HepG2 (cell line): ENCODE data around the gene TSC22D2. TPM values are rescaled to one million over a fixed set of nuclear protein-coding genes. Genes with fewer than 3 reads are reported as not detected.

Experiments
- ATAD3A ChIP-seq: sonication (generic); formaldehyde crosslinking; IDR thresholded peaks from 2 replicates; pipeline ENCODE4 v1.4.0; 2020; ENCODE audit warnings: missing genetic modification reagents
- GABPA ChIP-seq, 2 experiments: IDR thresholded peaks; 2 replicates each; pipeline ENCODE4 v1.6.1; 2011 to 2016; ENCODE audit warnings: low read depth in 2 of 2, low read length in 1 of 2, missing biosample characterization in 1 of 2, missing genetic modification characterization in 1 of 2
- HOXA9 ChIP-seq: sonication (generic); formaldehyde crosslinking; IDR thresholded peaks from 2 replicates; pipeline ENCODE4 v1.8.1; 2022; ENCODE audit warnings: missing genetic modification reagents, mild to moderate bottlenecking, moderate library complexity, borderline replicate concordance
- KDM2A ChIP-seq: sonication (generic); formaldehyde crosslinking; IDR thresholded peaks from 2 replicates; pipeline ENCODE4 v1.4.0; 2020; ENCODE audit warnings: low read depth, missing genetic modification reagents, borderline replicate concordance
- KMT2A ChIP-seq: sonication (generic); formaldehyde crosslinking; IDR thresholded peaks from 2 replicates; pipeline ENCODE4 v1.4.0; 2020; ENCODE audit warnings: missing genetic modification reagents
- MEF2D ChIP-seq: sonication (generic); formaldehyde crosslinking; IDR thresholded peaks from 2 replicates; pipeline ENCODE4 v1.5.1; 2020; ENCODE audit warnings: mild to moderate bottlenecking, missing genetic modification reagents
- PBX3 ChIP-seq: sonication (generic); formaldehyde crosslinking; IDR thresholded peaks from 2 replicates; pipeline ENCODE4 v1.8.1; 2023; ENCODE audit warnings: missing genetic modification reagents, inconsistent platforms, borderline replicate concordance
- THRA ChIP-seq: sonication (generic); formaldehyde crosslinking; IDR thresholded peaks from 2 replicates; pipeline ENCODE4 v1.4.0; 2020; ENCODE audit warnings: missing genetic modification reagents, borderline replicate concordance
- ZBTB10 ChIP-seq: sonication (generic); formaldehyde crosslinking; IDR thresholded peaks from 2 replicates; pipeline ENCODE4 v1.4.0; 2020; ENCODE audit warnings: missing genetic modification reagents, borderline replicate concordance
- ZBTB49 ChIP-seq: sonication (generic); formaldehyde crosslinking; IDR thresholded peaks from 2 replicates; pipeline ENCODE4 v1.4.0; 2020; ENCODE audit warnings: missing genetic modification reagents, borderline replicate concordance
- ZFX ChIP-seq: sonication (generic); formaldehyde crosslinking; IDR thresholded peaks from 2 replicates; pipeline ENCODE4 v1.4.0; 2020; ENCODE audit warnings: mild to moderate bottlenecking, low read depth, missing genetic modification reagents, moderate library complexity
- ZKSCAN8 ChIP-seq: IDR thresholded peaks from 2 replicates; pipeline ENCODE4 v1.6.1; 2016; ENCODE audit warnings: borderline replicate concordance, missing genetic modification reagents, missing compliant biosample characterization
- ZMYM4 ChIP-seq: sonication (generic); formaldehyde crosslinking; IDR thresholded peaks from 2 replicates; pipeline ENCODE4 v1.8.1; 2023; ENCODE audit warnings: mild to moderate bottlenecking, missing genetic modification reagents
- ZNF180 ChIP-seq: sonication (generic); formaldehyde crosslinking; IDR thresholded peaks from 2 replicates; pipeline ENCODE4 v1.4.0; 2020; ENCODE audit warnings: low read depth, missing genetic modification reagents, borderline replicate concordance
- ZNF296 ChIP-seq: sonication (generic); formaldehyde crosslinking; conservative IDR thresholded peaks from 2 replicates; pipeline ENCODE4 v1.5.0; 2020; ENCODE audit warnings: mild to moderate bottlenecking, missing genetic modification reagents
- ZNF343 ChIP-seq: sonication (generic); formaldehyde crosslinking; IDR thresholded peaks from 2 replicates; pipeline ENCODE4 v1.4.0; 2020; ENCODE audit warnings: mild to moderate bottlenecking, missing genetic modification reagents
- ZNF432 ChIP-seq: sonication (generic); formaldehyde crosslinking; IDR thresholded peaks from 2 replicates; pipeline ENCODE4 v1.5.0; 2020; ENCODE audit warnings: missing genetic modification reagents, mild to moderate bottlenecking, borderline replicate concordance
- ZNF564 ChIP-seq: sonication (generic); formaldehyde crosslinking; IDR thresholded peaks from 2 replicates; pipeline ENCODE4 v1.8.1; 2023; ENCODE audit warnings: mild to moderate bottlenecking, missing genetic modification reagents
- ZNF619 ChIP-seq: sonication (generic); formaldehyde crosslinking; IDR thresholded peaks from 2 replicates; pipeline ENCODE4 v1.4.0; 2020; ENCODE audit warnings: mild to moderate bottlenecking, missing genetic modification reagents
- ZNF672 ChIP-seq: sonication (generic); formaldehyde crosslinking; IDR thresholded peaks from 2 replicates; pipeline ENCODE4 v1.8.1; 2022; ENCODE audit warnings: missing genetic modification reagents
- ZNF788 ChIP-seq: sonication (generic); formaldehyde crosslinking; IDR thresholded peaks from 2 replicates; pipeline ENCODE4 v1.5.0; 2020; ENCODE audit warnings: mild to moderate bottlenecking, missing genetic modification reagents, borderline replicate concordance
- polyA plus RNA-seq, 8 experiments: library from polyadenylated mRNA; depleted of rRNA in 3 of 8; stranded (reverse) in 7 of 8; unstranded in 1 of 8; fragments of >200 nt; fragmentation: Illumina TruSeq in 4 of 8; extraction: Trizol in 4 of 8; gene quantifications; 2 replicates each; pipeline versions ENCODE4 v1.2.1 to v1.2.3, GENCODE V29; 2011 to 2016; ENCODE audit warnings: low read depth in 4 of 8, missing spikeins in 1 of 8, mixed read lengths in 1 of 8; ENCODE audit not compliant: insufficient read depth in 1 of 8
- total RNA-seq, 5 experiments: library from RNA; depleted of rRNA; stranded (reverse); fragments of >200 nt; fragmentation: Illumina TruSeq; extraction: Trizol; gene quantifications; 2 replicates each; pipeline ENCODE4 v1.2.3, GENCODE V29; 2016; ENCODE audit warnings: low read depth in 1 of 5

Gene TSC22D2
- total and polyA plus RNA-seq, 2 of the 13 experiments (the other 11 are each of a cell fraction or from before 2014, with no cell fraction given), result 4.6 to 8.2 TPM

- TF ChIP-seq ZNF788 (CRISPR knock-in tag), result no peak
- 0 out of 2 replicates have a peak, but pooled peaks have one; percentile 50 for TF ChIP-seq ZNF432 (CRISPR knock-in tag)
- TF ChIP-seq ATAD3A (CRISPR knock-in tag), result no peak
- TF ChIP-seq ZNF619 (CRISPR knock-in tag), result peak; percentile 10; the same call in 1 of the 2 replicates
- TF ChIP-seq ZBTB10 (CRISPR knock-in tag), result 0 out of 2 replicates have a peak, but pooled peaks have one; percentile 32
- no peak for TF ChIP-seq HOXA9
- no peak for TF ChIP-seq ZKSCAN8 (CRISPR knock-in tag)
- TF ChIP-seq ZFX (CRISPR knock-in tag), result peak; percentile 2; the same call in 1 of the 2 replicates
- 0 out of 2 replicates have a peak, but pooled peaks have one; percentile 7 for TF ChIP-seq KDM2A (CRISPR knock-in tag)
- TF ChIP-seq KMT2A (CRISPR knock-in tag), result peak; percentile 19; the same call in 1 of the 2 replicates
- no peak for TF ChIP-seq GABPA (IDR thresholded peaks at IDR 0.05; ENCODE audit: low read depth, low read length)
- no peak for TF ChIP-seq GABPA (CRISPR knock-in tag; IDR thresholded peaks at IDR 0.05; ENCODE audit: low read depth)
- 0 out of 2 replicates have a peak, but pooled peaks have one; percentile 23 for TF ChIP-seq ZNF564
- no peak for TF ChIP-seq MEF2D (CRISPR knock-in tag)
- TF ChIP-seq ZNF343 (CRISPR knock-in tag), result 0 out of 2 replicates have a peak, but pooled peaks have one; percentile 36
- TF ChIP-seq ZBTB49 (CRISPR knock-in tag), result no peak
- TF ChIP-seq ZMYM4 (CRISPR knock-in tag), result 0 out of 2 replicates have a peak, but pooled peaks have one; percentile 4
- no peak for TF ChIP-seq PBX3
- TF ChIP-seq ZNF672, result no peak
- no peak for TF ChIP-seq THRA (CRISPR knock-in tag)
- TF ChIP-seq ZNF180, result no peak
- TF ChIP-seq ZNF296, result no peak
Measured at GRCh38 chr3:150410311-150411105, 2.4 kb downstream of the TSC22D2 start (continued).
